A673 (cell line): Measurements from ENCODE around the gene LRP1B. TPM values are rescaled to one million over a fixed set of nuclear protein-coding genes. Genes with fewer than 3 reads are reported as not detected.

Experiments used
- BruUV-seq: library from RNA; stranded (reverse); fragments of 400-500 nt; replicated peaks from 2 replicates; lab custom pipeline; 2021; lab: Mats Ljungman, UMichigan
- CTCF ChIA-PET: fragments of 300-600 bp; sonication (Branson Sonifier 250); formaldehyde crosslinking; loops from one replicate; lab custom pipeline; 2022; ENCODE audit warnings: antibody characterized with exemption; lab: Charles Lee
- POLR2A ChIA-PET: fragments of 300-600 bp; sonication (Branson Sonifier 250); formaldehyde crosslinking; loops from one replicate; lab custom pipeline; 2022; ENCODE audit warnings: antibody characterized with exemption; ENCODE audit not compliant: low non-redundant PET; lab: Charles Lee
- DNase-seq: peaks from one replicate; pipeline ENCODE4 v3.0.0-alpha.2; 2015; ENCODE audit warnings: low spot score
- H3K27ac ChIP-seq: fragments of 200-600 bp; sonication (generic); 2 replicates; pipeline ENCODE4 v1.5.1; 2016; ENCODE audit warnings: mixed run types, low read depth, mild to moderate bottlenecking, mixed read lengths, antibody characterized with exemption, low read length; ENCODE audit not compliant: poor library complexity, severe bottlenecking
- H3K27me3 ChIP-seq: fragments of 200-600 bp; sonication (generic); replicated peaks from 2 replicates; pipeline ENCODE4 v1.6.1; 2017; ENCODE audit warnings: mixed run types, low read depth, mild to moderate bottlenecking, mixed read lengths, antibody characterized with exemption, low read length; ENCODE audit not compliant: insufficient read depth, poor library complexity
- H3K36me3 ChIP-seq: fragments of 200-600 bp; sonication (generic); 2 replicates; pipeline ENCODE4 v1.6.1; 2016; ENCODE audit warnings: mixed run types, mild to moderate bottlenecking, mixed read lengths, antibody characterized with exemption, low read length; ENCODE audit not compliant: insufficient read depth, poor library complexity, severe bottlenecking
- H3K4me1 ChIP-seq: fragments of 200-600 bp; sonication (generic); 2 replicates; pipeline ENCODE4 v1.6.1; 2017; ENCODE audit warnings: mixed run types, mild to moderate bottlenecking, mixed read lengths, antibody characterized with exemption, low read length; ENCODE audit not compliant: insufficient read depth, poor library complexity, severe bottlenecking
- H3K4me3 ChIP-seq: fragments of 200-600 bp; sonication (generic); 2 replicates; pipeline ENCODE4 v1.5.1; 2016; ENCODE audit warnings: low read depth, mixed run types, mild to moderate bottlenecking, mixed read lengths, low read length; ENCODE audit not compliant: poor library complexity, severe bottlenecking
- H3K9me3 ChIP-seq: fragments of 200-600 bp; sonication (generic); 2 replicates; pipeline ENCODE4 v1.6.1; 2016; ENCODE audit warnings: mixed run types, low read depth, mild to moderate bottlenecking, mixed read lengths, antibody characterized with exemption, low read length; ENCODE audit not compliant: poor library complexity, severe bottlenecking
- EZH2 ChIP-seq: fragments of 200-600 bp; sonication (generic); IDR thresholded peaks from 2 replicates; pipeline ENCODE4 v1.6.1; 2017; ENCODE audit warnings: borderline replicate concordance, low read depth, mild to moderate bottlenecking, mixed read lengths, antibody characterized with exemption, low read length; ENCODE audit not compliant: poor library complexity, severe bottlenecking
- intact Hi-C: fragments of 100-400 bp; cut with micrococcal nuclease; formaldehyde crosslinking; loops from one replicate; pipeline ENCODE4 v1.10.0; 2022; ENCODE audit not compliant: unreplicated experiment
- total RNA-seq: library from RNA; stranded (reverse); gene quantifications from 2 replicates; pipeline ENCODE4 v1.2.3, GENCODE V29; 2021
- TF ChIP-seq, protein P1 (sequence below): fragments of 300-800, 200-600 bp; sonication (generic); conservative IDR thresholded peaks from 2 replicates; pipeline ENCODE4 v1.5.1; 2017; ENCODE audit warnings: low read depth, mild to moderate bottlenecking, antibody characterized with exemption, low read length, moderate library complexity, mixed read lengths

LRP1B gene
- total RNA-seq, 1 experiment from 2014 or later = 9.9 TPM

DNA sequence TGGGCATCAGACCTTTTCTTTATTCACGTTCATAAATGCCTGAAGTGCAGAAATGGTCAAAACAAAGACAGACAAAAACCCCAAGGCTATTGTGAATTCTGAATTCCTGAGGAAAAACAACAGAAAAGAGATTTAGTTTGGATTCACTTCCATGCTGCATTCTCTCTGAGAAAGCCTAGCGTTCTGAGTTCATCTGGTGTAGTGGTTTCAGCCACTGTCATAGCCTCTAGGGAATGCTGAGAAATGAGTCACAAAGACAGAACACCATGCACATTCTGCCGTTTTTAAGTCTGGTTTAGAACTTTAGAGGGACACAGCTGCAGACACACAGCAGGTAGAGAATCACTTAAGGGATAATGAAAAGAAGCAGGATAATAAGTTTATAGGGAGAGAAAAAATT, 93.8 kb downstream of the LRP1B start:
- DNase-seq = peak; percentile 88
- no peak overlapping the region for H3K4me3 ChIP-seq
- H3K36me3 ChIP-seq = no peaks in the 10 kb centered on the region
- H3K27me3 ChIP-seq = no peaks in the 10 kb centered on the region
- TF ChIP-seq EZH2 = no peak
- TF ChIP-seq, protein P1, sequence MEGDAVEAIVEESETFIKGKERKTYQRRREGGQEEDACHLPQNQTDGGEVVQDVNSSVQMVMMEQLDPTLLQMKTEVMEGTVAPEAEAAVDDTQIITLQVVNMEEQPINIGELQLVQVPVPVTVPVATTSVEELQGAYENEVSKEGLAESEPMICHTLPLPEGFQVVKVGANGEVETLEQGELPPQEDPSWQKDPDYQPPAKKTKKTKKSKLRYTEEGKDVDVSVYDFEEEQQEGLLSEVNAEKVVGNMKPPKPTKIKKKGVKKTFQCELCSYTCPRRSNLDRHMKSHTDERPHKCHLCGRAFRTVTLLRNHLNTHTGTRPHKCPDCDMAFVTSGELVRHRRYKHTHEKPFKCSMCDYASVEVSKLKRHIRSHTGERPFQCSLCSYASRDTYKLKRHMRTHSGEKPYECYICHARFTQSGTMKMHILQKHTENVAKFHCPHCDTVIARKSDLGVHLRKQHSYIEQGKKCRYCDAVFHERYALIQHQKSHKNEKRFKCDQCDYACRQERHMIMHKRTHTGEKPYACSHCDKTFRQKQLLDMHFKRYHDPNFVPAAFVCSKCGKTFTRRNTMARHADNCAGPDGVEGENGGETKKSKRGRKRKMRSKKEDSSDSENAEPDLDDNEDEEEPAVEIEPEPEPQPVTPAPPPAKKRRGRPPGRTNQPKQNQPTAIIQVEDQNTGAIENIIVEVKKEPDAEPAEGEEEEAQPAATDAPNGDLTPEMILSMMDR = no peak
- ChIA-PET CTCF (no interaction called here), POLR2A (no interaction called here)
- H3K9me3 ChIP-seq = no peaks in the 10 kb centered on the region
- intact Hi-C loops = loop anchor here (5.0 kb wide), 1 partner anchor 75 kb away; no protein-coding TSS in a partner anchor
- H3K4me1 ChIP-seq = peaks cover 56% of the 10 kb centered on the region
- peak overlapping the region; percentile 70 for H3K27ac ChIP-seq
- BruUV-seq = no TSS peak

DNA sequence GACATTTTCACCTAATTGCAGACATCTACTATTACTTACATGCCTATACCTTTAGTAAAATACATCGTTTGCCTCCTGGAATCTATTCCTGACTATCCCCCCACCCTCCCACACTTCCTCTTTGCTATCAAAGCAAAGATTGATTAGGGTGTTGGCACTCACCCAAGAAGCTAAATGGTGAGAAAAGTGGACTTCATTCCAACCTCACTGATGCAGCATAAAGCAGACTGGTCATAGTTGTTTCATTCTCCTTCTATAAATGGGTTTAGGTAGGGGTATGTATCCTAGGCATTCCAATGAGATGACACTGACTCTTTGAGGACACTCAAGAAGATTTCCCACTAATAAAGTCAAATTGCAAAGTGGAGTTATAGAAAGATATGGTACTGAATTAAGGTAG, 97.4 kb downstream of the LRP1B start:
- Histone ChIP-seq H3K4me1 (peaks cover 32% of the 10 kb centered on the region), H3K27ac (no peak overlapping the region), H3K36me3 (no peaks in the 10 kb centered on the region), H3K4me3 (no peak overlapping the region), H3K27me3 (no peaks in the 10 kb centered on the region), H3K9me3 (no peaks in the 10 kb centered on the region)
- intact Hi-C loops = no loop called here
- ChIA-PET CTCF (no interaction called here), POLR2A (no interaction called here)
- DNase-seq = no peak
- TF ChIP-seq, protein P1 = no peak
- no peak for TF ChIP-seq EZH2
- BruUV-seq = no TSS peak

DNA sequence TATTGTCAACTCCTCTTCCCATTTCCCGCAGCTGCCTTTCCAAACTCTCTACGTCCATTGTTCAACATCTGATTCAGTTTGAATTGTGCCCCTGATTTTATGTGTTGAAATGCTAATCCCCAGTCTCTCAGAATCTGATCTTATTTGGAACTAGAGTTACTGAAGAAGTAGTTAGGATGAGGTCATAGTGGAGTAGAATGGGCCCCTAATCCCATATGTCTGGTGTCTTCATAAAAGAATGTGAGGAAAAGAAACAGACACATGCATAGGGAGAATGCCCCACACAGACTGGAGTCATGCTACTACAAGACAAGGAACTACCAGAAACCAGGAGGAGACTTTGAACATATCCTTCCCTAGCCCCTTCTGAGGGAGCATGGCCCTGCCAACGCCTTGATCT, 99.2 kb downstream of the LRP1B start:
- no peak overlapping the region for H3K4me3 ChIP-seq
- POLR2A ChIA-PET = no interaction called here
- no peaks in the 10 kb centered on the region for H3K9me3 ChIP-seq
- H3K36me3 ChIP-seq = no peaks in the 10 kb centered on the region
- H3K27me3 ChIP-seq = no peaks in the 10 kb centered on the region
- H3K27ac ChIP-seq = no peak overlapping the region
- TF ChIP-seq, protein P1 = no peak
- no peak for TF ChIP-seq EZH2
- intact Hi-C loops = no loop called here
- peaks cover 14% of the 10 kb centered on the region for H3K4me1 ChIP-seq
- no TSS peak for BruUV-seq
- CTCF ChIA-PET = no interaction called here
- peak; percentile 62 for DNase-seq
